WI38 (cell line): ENCODE data around the gene KANSL1L.

Source experiments
- H3K4me3 ChIP-seq: 2 replicates; pipeline ENCODE4 v1.5.1; 2011; ENCODE audit warnings: low read depth, mild to moderate bottlenecking, control low read depth, low read length
- CTCF ChIP-seq: IDR thresholded peaks from 2 replicates; pipeline ENCODE4 v1.5.1; 2012; ENCODE audit warnings: low read depth, mild to moderate bottlenecking, control low read depth, low read length

Gene KANSL1L

GRCh38 chr2:210007895-210008294 lies 163.3 kb downstream of the KANSL1L start:
- H3K4me3 ChIP-seq = no peak overlapping the region
- TF ChIP-seq CTCF = no peak

GRCh38 chr2:210004881-210005280 lies 166.3 kb downstream of the KANSL1L start:
- no peak overlapping the region for H3K4me3 ChIP-seq
- no peak for TF ChIP-seq CTCF

- peak overlapping the region; percentile 99 for H3K4me3 ChIP-seq
- no peak for TF ChIP-seq CTCF
These were observed 167.8 kb downstream of the KANSL1L start for GRCh38 chr2:210003359-210003758.

- peak within 1 kb of the TSS; percentile 99 for H3K4me3 ChIP-seq
- no peak for TF ChIP-seq CTCF
These were observed 168.8 kb downstream of the KANSL1L start, which contains the start of gene RPE for GRCh38 chr2:210002158-210003157. Gene RPE, plus strand, starts transcription at chr2:210002638. Its CDS starts 24 bp downstream, at chr2:210002662.

- TF ChIP-seq CTCF = no peak
These were observed 170.5 kb downstream of the KANSL1L start for GRCh38 chr2:210000464-210001324.

GRCh38 chr2:209998596-209998995 lies 172.6 kb downstream of the KANSL1L start:
- no peak overlapping the region for H3K4me3 ChIP-seq
- no peak for TF ChIP-seq CTCF

More at GRCh38 chr2:210000464-210001324, 170.5 kb downstream of the KANSL1L start:
- no peak overlapping the region for H3K4me3 ChIP-seq
